DMS 273 treated with DMSO at 0.1 percent for 48 hours (cell line): ENCODE measurements around the gene TRIM3.
"Not testable (repeated sequence)": the region's sequence is repeated elsewhere in the genome, so short reads cannot be mapped to it uniquely, and the experiment has no call there.

Experiments
- DNase-seq: peaks from one replicate; lab custom pipeline; 2025; lab: John Stamatoyannopoulos, UW

The TRIM3 gene

DNA sequence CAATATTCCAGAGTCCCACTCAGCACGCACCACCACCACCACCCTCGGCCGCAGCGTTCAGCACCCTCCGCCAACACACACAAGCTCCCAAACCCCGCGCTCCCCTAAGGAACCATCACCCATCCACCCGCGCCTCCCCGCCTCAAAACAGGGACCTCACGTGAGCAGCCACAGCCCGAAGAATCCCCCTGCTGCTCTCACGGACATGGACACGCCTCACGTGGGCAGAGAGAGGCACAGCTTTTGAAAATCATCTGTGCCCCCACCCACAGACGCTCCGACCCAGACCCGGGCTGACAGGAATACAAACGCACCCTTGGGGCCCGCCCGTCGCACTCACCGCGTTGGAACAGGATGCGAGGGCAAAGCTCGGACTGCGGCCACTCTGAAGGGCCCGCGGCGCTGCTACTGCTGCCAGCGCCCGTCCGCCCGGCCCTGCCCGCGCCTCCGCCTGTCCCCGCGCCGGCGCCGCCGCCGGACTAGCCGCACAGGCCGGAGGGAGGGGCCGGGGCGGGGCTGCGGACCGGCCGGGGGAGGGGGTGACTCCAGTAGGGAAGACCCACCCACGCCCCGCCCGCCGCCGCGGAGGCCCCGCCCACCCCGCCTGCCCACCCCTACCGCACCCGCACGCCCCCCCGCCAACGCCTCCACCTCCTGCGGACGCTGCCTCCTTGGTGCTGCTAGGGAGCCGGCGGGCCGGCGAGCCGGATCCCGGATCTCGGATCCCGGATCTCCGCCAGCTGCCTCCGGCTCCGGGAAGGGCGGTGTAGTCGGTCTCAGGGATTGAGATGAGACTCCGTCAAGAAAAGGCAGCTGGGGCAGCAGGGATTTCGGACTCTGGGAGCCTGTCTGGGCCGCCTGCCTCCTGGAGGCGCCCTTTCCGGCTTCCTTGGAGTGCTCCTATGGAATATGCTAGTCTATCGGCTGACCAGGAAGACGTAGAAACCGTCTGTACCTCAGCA lies at the start of gene TRIM3:
TSS of gene TRIM3 (minus strand) at position 491 of the 962 bp plus-strand sequence. CDS start 8,246 bp downstream, outside the sequence.
- DNase-seq, result peak; percentile 23

DNA sequence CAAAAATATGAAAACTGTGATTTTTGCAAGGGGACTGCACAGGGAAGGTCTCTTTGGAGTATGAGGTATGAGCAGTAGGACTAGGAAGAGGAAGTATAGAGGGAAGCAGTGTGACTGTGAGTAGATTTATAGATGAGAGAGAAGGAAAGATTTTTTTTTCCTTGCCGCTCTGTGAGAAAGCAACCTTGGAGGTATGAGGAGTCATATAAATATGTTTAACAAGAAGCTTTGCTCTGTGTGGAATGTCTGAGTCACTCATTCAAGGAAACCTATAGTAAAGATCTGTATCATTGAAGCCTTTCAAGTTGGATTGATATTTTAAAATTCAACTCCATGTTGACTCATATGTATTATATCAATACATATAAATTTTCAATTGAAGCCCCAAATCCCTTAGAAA lies 49.5 kb upstream of the TRIM3 start:
- no peak for DNase-seq

DNA sequence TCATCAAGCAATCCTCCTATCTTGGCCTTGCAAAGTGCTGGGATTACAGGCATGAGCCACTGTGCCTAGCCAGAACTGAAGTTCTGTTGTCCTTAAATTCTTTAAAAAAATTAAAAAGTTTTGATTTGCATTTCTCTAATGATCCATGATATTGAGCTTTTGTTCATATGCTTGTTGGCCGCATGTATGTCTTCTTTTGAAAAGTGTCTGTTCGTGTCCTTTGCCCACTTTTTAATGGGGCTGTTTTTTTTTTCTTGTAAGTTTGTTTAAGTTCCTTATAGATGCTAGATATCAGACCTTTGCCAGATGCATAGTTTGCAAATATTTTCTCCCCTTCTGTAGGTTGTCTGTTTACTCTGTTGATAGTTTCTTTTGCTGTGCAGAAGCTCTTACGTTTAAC lies 48.2 kb upstream of the TRIM3 start:
- DNase-seq, result not testable (repeated sequence)

DNA sequence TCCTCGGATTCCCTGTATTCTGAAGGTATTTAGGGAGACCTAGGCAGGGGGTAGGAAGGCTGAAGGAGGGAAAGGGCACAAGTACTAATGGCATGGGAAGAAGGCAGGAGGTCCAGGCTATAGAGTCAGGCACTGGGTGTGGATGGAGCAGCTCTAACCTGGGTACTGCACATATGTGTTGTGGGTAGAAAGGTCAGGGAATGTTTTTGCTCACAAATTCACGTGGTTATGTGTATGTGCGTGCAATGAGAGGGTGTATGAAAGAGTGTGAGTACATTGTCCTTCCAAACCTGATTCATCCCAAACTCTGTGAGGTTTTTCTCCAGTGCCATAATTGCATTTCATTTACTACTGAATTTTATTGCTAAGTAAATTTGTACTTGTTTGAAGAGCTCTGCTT lies 46.5 kb upstream of the TRIM3 start:
- no peak for DNase-seq

DNA sequence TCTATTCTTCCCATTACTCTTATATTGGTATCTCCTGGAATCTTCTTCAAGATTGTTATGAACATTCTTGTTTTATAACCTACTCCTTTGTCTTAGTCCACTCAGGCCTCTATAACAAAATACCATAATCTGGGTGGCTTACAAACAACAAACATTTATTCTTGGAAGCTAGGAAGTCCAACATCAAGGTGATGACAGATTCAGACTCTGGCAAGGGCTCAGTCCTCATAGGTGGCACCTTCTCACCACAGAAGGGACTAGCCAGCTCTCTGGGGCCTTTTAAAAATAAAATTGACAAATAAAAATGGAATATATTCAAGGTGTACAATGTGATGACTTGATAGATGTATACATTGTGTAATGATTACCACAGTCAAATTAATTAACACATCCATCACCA lies 43.1 kb upstream of the TRIM3 start:
- no peak for DNase-seq

DNA sequence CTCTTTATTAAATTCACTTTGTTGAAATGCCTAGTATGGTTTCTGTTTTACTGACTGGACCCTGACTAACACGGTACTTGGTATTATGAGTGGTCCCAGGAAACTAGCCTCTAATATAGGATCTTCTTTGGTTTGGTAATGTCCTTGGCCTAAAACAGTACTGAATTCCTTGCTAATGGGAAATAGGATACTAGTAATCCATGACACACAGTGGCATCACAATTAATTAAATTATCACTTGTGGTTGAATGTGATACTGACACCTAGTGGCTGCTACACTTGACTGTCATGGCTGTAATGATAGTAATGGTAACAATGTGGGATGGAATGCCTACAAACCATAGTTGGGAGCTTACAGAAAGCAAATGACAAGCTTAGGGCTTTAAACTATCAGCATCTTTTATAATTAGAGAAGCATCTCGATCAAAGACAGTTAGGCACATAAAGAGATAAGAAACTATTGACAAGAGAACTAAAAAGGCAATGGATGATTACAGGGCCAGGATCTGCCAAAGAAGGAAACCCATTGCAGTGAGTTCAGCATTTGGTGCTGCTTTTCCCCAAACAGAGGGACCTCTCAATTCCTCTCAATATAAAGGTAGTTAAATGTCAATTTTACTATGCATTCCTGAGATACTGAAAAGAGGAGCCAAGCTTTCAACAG lies 32.0 kb upstream of the TRIM3 start:
- no peak for DNase-seq

DNA sequence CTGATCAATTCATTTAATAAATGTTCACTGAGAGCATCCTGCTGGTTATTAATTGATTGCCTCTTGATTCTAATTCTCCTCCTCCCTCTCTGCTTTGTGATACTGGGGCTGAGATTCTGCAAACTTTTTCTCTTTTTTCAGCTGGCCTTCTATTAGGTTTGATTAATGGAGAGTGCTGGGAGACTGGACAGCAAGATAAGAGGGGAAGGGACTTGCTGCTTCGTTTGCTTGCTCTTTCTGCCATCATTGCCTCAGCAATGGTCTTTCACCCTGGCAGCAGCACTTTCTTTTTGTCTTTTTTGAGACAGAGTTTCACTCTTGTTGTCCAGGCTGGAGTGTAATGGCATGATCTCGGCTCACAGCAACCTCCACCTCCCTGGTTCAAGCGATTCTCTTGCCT lies 30.4 kb upstream of the TRIM3 start:
- no peak for DNase-seq

DNA sequence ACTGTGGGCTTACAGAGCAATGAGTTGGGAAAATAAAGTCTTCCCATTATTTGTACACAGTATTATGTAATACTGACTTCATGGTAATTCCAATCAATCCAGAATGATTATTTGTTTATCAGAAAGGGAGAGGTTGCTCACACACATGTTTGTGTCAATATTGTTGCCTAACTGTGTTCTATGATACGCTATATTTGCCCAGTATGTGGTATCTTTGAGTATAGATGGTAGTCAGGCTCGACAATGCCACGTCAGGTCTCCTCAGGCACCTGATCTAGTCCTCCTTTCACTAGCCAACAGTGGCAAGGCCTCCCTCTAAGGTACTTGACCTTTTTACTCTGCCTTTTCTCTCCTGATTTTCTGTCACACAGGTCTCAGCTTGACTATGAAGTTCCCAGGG lies 28.6 kb upstream of the TRIM3 start:
- no peak for DNase-seq

DNA sequence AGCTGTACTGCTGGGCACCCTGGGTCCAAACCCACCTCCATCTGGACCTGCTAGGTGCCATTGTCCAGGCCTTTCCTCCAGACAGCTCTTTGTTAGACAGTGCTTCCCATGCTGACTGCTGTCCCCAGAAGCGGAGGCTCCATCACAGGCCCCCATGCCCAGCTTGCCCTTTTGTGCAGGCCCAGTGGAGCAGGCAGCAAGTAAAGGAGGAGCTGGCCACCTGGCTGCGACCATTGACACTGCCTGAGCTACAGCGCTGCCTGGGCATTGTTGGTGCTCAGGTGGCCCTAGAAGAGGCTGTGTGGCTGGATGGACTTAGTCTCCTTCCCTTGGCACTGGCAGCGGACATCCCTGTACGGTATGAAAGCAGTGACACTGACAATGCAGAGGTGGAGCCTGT lies 24.8 kb upstream of the TRIM3 start:
- DNase-seq, result no peak

DNA sequence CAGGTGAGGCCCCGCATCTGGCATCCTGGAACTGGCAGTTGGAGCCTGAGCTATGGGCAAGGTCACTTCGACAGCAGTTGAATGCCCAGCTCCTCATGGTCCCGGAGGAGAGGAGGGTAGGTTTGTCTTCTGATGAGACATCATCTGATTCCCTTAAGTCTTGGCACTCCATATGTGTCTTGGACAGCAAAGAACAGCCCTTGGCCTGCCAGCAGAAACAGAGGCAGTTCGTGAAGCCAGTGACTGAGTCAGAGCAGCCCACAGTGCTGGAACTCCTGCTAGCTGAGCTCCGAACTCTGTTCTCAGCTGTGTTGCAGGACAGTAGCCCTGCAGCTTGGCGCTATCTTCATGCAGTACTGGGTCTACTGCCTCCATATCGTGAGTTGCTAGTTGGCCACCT lies 24.4 kb upstream of the TRIM3 start:
- no peak for DNase-seq

DNA sequence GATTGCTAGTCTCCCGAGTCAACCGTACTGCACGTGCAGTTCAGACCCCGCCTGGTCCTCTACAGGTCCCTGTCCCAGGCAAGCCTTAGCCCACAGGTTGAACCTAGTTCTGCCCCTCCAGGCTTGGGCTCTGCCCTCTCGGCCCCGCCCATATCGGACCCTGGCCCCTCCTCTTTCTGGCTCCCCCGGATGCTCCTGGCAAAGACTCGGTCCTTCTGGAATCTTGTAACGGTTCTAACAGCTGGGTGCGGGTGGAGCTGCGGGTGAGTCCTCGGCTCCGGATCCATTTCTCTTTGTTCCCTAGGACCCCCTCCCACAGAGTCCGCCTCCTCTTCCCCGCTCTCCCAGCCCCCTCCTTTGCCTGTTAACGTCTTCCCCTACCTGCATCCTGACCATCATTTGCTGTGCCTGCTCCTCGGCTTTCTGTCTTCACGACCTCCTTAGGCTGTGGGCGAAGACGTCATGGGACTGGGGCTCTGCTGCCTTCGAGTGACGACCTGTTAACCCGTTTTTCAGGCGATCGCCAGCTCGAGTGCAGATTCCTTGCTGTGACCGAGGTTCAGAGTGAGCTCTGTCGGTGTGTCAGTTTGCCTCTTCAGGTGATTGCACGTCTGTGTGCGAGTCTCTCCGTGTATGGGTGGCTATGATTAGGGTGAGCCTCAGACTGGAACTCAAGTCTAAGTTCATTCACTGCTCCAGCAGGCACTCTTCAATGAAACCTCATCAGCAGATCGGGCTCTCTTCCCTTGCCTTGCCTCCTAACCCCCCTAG lies 23.5 kb upstream of the TRIM3 start, which contains the start of gene DNHD1:
TSS of gene DNHD1 (plus strand) at position 212 of the 771 bp plus-strand sequence. CDS start 936 bp downstream, outside the sequence.
- DNase-seq, result no peak

DNA sequence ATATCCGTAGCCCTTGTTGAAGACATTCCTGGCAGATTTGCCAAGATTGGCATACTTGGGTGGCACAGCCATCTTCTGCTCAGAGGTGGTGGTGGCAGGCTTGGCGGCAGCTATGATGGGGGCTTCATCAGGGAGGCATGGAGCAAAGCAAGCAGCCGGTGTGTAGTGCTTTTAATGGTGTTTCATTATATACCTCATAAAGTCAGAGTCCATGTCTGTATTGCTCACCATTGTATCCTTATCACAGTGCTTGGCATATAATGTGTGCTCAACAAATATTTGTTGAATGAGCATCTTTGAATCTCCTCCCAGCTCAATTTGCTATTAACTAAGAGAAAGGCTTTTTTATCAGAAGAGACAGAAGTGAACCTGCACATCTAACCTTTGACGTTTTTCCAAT lies 15.6 kb upstream of the TRIM3 start:
- no peak for DNase-seq

DNA sequence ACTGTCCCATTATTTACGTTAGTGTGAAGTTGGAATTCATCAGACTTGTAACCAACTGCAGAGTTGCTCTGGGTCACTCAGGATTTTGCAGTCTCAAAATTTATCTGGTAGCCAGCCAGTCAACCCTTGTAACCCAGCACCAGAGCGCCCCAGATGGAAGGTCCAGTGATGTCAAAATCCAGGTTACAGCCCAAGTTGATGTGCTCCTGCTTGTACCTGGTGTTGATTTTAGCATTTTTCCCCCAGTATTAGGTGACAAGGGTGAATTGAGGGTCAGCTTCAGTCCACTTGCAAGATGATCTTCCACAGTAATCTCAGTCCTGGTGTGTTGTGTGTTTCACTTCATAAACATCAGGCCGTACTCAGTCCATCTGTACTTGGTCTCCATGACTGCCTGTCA lies 15.1 kb upstream of the TRIM3 start:
- no peak for DNase-seq

DNA sequence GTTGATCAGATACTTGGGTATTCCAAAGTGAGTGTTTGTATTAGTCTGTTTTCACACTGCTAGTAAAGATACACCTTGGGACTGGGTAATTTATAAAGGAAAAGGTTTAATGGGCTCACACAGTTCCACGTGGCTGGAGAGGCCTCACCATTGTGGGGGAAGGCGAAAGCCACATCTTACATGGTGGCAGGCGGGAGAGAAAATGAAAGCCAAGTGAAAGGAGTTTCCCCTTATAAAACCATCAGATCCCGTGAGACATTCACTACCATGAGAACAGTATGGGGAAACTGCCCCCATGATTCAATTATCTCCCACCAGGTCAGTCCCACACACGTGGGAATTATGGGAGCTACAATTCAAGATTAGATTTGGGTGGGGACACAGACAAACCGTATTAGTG lies 14.6 kb upstream of the TRIM3 start:
- no peak for DNase-seq

DNA sequence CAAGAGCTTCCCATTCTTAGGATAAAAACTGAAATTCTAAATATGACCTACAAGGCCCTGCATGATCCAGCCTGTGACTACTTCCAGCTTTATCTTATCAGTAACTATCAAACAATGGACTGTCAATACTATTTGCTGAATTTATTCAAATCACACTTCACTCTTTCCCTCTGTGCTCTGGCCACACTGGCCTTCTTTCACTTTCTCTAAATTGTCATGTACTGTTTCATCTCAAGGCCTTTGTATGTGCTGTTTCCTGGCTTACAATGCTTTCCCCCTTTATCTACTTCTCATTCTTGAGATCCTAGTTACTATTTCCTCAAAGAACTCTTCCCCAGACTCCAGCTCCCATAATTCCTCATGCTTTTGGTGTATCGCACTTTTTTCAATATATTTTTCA lies 13.2 kb upstream of the TRIM3 start:
- DNase-seq, result no peak

DNA sequence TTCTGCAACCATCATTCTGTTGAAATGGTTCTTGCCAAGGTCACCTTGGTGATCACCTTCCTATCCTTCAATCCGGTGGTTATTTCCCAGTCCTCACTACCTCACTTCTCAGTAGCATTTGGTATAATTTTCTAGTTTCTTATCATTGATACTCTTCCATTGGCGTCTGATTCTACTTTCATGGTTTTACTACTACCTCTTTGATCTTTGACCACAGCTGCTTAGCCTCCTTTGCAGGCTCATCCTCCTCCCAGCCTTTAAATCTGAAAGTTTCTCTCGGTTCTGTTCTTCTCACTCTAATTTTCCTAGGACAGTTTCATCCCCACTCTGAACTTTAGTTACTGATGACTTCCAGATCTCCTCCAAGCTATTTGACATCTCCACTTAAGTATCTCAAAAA lies 12.5 kb upstream of the TRIM3 start:
- DNase-seq, result no peak

DNA sequence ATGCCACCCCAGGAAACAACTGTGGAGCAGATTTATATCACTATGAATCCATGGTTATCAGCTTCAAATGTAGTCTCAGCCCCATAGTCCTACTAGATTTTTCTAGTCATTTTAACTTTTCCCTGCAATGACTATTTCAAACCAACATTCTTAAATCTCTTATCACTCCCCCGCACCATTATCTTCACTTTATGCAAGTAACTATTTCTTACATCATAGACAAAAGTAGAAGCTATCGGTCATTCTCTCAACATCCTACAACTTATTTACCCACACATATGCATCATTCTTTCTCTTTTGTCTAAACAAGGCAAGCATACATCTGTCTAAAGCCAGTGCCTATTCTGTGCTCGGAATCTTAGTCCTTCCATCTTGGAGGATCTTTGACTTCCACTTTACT lies 11.9 kb upstream of the TRIM3 start:
- DNase-seq, result no peak

DNA sequence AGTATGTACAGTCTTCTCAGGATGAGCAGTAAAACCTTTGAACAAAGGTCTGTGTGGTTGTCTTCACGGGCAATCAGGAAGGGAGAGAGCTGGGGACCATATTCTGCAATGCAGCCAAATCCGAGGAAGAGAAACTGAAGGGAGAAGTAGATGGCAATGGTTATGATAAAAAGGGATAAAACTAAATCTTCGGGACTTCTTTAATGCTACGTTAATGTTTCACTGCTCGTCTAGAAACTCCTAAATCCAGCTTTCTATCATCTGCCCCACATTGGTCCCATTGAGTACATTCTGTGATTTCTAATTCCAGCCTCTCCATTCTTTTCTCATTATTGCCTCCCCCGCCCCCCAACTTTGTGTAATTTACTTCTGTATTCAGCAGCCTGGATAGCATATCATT lies 9.3 kb upstream of the TRIM3 start:
- DNase-seq, result no peak

DNA sequence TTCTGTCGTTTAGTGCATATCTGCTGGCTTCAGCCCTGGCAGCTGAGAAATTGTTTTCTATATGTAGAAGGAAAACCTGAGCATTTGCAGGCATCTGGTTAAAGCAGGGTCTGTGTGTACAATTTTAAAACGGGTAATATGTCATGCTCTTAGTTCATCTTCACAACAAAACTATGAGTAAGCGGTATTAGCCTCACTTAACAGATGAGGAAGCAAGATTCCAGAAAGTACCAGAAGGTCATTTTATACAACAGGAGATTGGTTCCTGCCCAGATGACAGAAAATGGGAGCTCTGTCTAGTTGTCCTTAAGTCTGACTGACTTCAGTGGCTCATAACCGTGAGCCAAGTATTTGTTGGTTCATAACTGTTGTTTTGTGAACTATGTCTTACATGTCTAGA lies 8.7 kb upstream of the TRIM3 start:
- no peak for DNase-seq

DNA sequence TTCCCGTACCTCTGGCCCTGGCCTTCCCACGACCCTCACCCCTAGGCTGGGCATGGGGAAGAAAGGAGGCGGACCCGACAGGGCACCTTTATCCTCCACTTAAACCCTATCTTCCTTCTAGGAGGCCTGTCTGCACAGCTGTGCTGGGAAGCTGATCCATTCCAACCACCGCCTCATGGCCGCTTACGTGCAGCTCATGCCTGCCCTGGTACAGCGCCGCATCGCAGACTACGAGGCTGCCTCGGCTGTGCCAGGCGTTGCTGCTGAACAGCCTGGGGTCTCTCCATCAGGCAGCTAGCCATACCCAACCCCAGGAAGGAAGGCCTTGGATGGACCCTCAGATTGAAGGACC lies 8.2 kb upstream of the TRIM3 start:
- no peak for DNase-seq

DNA sequence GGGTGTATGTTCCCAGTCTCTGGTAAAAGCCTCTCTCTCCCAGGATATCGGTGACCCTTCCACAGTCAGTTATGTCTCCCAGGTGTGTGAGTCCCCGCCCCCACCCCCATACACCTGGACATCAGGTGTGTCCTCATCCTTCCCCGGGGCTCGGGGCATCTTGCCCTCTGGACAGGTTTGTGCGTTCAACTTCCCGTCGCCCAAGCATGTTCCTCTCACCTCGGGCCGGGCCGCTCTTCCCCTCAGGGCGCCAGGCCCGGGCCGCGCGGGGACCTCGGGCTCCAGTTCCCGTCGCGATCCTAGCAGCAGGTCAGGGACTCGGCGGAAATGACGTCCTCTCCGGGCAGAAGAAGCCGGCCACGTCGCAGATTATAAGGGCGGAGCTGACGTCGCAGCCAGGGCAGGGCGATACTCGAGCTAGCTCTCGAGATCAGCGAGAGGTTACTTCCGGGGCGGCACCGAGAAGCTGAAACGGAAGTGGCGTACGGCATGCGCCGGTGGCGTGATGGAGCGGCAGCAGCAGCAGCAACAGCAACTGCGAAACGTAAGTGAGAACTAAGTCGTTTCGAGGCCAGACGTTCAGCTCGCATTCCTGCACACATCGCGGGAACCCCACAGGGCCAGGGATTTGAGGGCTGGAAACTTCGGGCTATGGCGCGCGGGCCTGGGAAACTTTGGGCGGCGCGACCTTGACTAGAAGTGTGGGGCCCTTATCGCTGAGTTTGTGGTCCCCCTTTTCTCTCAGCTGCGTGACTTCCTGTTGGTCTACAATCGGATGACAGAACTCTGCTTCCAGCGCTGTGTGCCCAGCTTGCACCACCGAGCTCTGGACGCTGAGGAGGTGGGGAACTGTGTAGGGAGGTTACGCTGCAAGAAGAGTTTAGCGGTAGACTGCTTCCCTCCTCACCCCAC lies 7.5 kb upstream of the TRIM3 start, which contains the start of the genes ARFIP2 and TIMM10B:
TSS of gene ARFIP2 (minus strand) at position 320 of the 912 bp plus-strand sequence. CDS start 910 bp downstream, outside the sequence.
TSS of gene TIMM10B (plus strand) at position 490 of the 912 bp plus-strand sequence. CDS start at position 506, 16 bp downstream.
- DNase-seq, result peak; percentile 87
